ENCODE measurements around the gene VPS37D. TPM values are rescaled to one million over a fixed set of nuclear protein-coding genes. Genes with fewer than 3 reads are reported as not detected.

Gene VPS37D
- total RNA-seq, 4 donors from 2014 or later = 2.4 to 6.9 (median 4.1) TPM

GRCh38 chr7:73704640-73705550, 37.3 kb downstream of the VPS37D start:
- intact Hi-C loops (cut with DNase I; ENCODE audit: low total_unique reads) = no loop called here
- no peak for DNase-seq (ENCODE audit: low spot score in 2 of 2)
- TF ChIP-seq POLR2A (IDR thresholded peaks at IDR 0.05) (no peak), CTCF (IDR thresholded peaks at IDR 0.05) (no peak)
- no peak overlapping the region for H3K4me3 ChIP-seq (ENCODE audit: low read depth, poor library complexity, severe bottlenecking)
- WGBS, 2 donors = 35 to 51% methylated on average over 23 of the region's 23 CpGs

GRCh38 chr7:73705551-73705920, 37.9 kb downstream of the VPS37D start:
- no peak overlapping the region for H3K4me3 ChIP-seq (ENCODE audit: low read depth, poor library complexity, severe bottlenecking)
- no peak for DNase-seq (ENCODE audit: low spot score in 2 of 2)
- TF ChIP-seq CTCF (IDR thresholded peaks at IDR 0.05) (no peak), POLR2A (IDR thresholded peaks at IDR 0.05) (no peak)
- intact Hi-C loops (cut with DNase I; ENCODE audit: low total_unique reads) = no loop called here
- WGBS, 2 donors = 86 to 89% methylated on average over 10 of the region's 10 CpGs

- no peak for DNase-seq (ENCODE audit: low spot score in 2 of 2)
- no peak overlapping the region for H3K4me3 ChIP-seq (ENCODE audit: low read depth, poor library complexity, severe bottlenecking)
- TF ChIP-seq POLR2A (IDR thresholded peaks at IDR 0.05) (no peak), CTCF (IDR thresholded peaks at IDR 0.05) (no peak)
- intact Hi-C loops (cut with DNase I; ENCODE audit: low total_unique reads) = no loop called here
- WGBS, 2 donors = 83 to 85% methylated on average over 25 of the region's 25 CpGs
Observed at GRCh38 chr7:73706126-73707044, 38.8 kb downstream of the VPS37D start.

- TF ChIP-seq POLR2A (IDR thresholded peaks at IDR 0.05) (no peak), CTCF (IDR thresholded peaks at IDR 0.05) (no peak)
- intact Hi-C loops (cut with DNase I; ENCODE audit: low total_unique reads) = no loop called here
- DNase-seq (ENCODE audit: low spot score in 2 of 2) = peak in 1 of 2 donors; percentile 90
- H3K4me3 ChIP-seq (ENCODE audit: low read depth, poor library complexity, severe bottlenecking) = no peak overlapping the region
- 57 to 63% methylated on average over 13 to 15 of the region's 15 CpGs for WGBS, 2 donors
Observed at GRCh38 chr7:73707045-73707631, 39.5 kb downstream of the VPS37D start.

GRCh38 chr7:73708961-73709549, 41.4 kb downstream of the VPS37D start:
- intact Hi-C loops (cut with DNase I; ENCODE audit: low total_unique reads) = no loop called here
- whole genome bisulfite sequencing, 2 donors = 93 to 96% methylated on average over 6 to 9 of the region's 16 CpGs
- DNase-seq (ENCODE audit: low spot score in 2 of 2) = no peak
- TF ChIP-seq POLR2A (IDR thresholded peaks at IDR 0.05) = no peak
- no peak for TF ChIP-seq CTCF (IDR thresholded peaks at IDR 0.05)
- H3K4me3 ChIP-seq (ENCODE audit: low read depth, poor library complexity, severe bottlenecking) = no peak overlapping the region
